ENCODE measurements around the gene PCBP3.
A peak's percentile ranks its signal among the peaks of the same experiment; 100 is the strongest.
"Not testable (repeated sequence)": the region's sequence is repeated elsewhere in the genome, so short reads cannot be mapped to it uniquely, and the experiment has no call there.

The PCBP3 gene

DNA sequence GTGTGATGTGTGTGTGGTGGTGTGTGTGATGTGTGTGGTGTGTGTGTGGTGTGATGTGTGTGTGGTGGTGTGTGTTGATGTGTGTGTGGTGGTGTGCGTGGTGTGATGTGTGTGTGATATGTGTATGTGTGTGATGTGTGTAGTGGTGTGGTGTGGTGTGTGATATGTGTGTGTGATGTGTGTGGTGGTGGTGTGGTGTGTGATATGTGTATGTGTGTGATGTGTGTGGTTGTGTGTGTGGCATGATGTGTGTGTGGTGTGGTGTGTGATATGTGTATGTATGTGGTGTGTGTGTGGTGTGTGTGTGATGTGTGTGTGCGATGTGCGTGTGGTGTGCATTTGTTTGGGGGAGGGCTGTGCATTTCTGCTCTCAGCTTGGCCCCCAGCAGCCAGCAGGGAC lies 7.1 kb upstream of the PCBP3 start:
- DNase-seq = no peak

DNA sequence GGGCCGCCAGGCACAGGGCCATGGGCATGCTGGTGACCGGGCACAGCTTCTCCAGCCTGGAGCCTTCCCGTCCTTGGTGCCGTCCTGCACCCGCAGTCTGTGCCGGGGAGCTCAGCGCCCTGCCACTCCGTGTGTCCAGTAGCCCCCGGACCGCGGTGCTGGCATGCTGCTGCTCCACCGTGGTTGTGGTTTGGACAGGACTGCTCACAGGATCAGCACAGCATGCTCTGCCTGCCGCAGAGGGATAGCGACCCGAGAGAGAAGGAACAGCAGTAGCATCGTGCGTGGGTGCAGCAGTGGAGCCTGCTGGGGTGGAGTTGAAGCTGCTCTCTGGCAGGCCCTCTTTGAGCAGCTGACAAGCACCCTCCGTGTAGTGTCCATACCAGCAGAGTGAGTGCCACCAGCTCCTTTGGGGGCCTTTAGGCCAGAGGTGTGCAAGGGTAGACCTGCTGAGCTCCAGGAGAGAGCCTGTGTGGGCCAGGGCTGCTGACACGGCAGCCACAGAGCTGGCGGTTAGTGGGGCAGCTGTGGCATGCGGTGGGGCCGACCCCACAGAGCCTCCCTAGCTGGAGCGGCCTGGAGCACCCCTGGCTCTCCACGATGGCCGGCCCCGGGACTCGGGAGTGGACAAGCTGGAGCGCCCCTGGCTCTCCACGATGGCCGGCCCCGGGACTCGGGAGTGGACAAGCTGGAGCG lies 6.4 kb upstream of the PCBP3 start:
- DNase-seq = no peak

DNA sequence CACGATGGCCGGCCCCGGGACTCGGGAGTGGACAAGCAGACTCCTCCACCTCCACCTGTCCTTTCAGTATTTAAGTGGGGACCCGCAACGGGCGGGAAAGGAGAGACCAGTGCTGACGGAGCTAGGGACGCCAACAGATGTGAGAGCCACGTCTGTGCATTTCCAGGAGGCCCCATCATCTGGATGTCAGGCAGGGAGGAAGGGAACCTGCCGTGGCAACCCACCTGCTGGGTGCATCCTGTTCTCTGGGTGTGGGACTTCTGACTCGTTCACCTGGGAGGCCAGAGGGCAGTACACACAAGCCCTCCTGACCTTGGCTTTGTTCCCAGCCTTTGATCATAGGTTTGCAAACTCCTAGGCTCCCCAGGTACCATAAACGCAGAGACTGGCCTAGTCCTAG lies 5.6 kb upstream of the PCBP3 start:
- DNase-seq = no peak

DNA sequence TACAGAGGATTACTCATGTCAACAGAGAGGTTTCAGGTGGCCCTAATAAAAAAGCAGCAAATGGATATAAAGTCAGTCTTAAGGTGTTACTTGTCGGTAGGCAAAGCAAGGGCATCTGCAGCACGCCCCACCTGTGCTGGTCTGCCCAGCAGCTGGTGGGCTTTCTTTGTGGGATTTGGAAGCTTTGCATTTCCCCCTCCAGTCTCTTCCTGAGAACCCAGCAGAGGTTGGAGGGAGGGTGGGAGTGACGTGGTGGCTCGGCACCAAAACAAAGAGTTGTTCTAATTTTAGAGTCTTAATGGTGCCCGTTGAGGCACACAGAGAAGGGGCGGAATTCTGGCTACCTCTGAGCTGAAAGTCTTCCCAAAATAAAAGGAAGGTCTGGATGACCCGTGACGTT lies 4.8 kb upstream of the PCBP3 start:
- no peak for DNase-seq

DNA sequence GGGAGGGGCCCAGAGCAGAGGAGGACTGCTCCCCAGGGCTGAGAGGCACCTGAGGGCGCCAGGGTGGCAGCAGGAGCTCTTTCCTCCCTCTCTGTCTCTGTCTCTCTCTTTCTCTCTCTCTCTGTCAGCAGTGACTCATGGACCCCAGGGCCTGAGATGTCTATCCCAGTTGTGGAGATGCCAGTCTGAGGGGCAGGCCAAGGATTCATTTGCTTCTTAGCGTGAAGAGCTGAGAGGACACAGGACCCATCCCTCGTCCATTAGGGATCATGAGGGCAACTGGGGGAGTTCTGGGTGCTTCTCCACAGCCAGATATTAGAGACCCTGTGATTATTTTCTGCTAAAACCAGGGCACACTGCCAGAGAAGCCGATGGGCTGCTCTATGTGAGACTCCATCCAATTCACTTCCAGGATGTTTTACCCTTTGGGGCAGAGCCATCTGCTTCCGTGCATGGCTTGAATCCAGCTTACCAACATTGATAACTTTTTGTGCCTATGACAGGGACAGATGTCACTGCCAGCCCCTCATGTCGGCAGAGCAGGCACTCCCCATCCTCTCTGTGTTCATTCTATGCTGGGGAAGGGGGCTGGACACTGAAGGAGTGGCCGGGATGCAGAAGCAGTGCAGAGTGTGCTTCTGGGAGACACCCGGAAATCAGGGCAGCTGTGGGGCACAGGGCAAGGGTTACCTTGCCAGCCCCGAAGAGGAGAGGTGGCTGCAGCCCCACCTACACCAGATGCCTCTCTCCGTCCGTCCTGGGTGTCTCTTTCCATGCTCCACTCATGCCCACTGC lies 4.1 kb upstream of the PCBP3 start:
- DNase-seq = no peak

DNA sequence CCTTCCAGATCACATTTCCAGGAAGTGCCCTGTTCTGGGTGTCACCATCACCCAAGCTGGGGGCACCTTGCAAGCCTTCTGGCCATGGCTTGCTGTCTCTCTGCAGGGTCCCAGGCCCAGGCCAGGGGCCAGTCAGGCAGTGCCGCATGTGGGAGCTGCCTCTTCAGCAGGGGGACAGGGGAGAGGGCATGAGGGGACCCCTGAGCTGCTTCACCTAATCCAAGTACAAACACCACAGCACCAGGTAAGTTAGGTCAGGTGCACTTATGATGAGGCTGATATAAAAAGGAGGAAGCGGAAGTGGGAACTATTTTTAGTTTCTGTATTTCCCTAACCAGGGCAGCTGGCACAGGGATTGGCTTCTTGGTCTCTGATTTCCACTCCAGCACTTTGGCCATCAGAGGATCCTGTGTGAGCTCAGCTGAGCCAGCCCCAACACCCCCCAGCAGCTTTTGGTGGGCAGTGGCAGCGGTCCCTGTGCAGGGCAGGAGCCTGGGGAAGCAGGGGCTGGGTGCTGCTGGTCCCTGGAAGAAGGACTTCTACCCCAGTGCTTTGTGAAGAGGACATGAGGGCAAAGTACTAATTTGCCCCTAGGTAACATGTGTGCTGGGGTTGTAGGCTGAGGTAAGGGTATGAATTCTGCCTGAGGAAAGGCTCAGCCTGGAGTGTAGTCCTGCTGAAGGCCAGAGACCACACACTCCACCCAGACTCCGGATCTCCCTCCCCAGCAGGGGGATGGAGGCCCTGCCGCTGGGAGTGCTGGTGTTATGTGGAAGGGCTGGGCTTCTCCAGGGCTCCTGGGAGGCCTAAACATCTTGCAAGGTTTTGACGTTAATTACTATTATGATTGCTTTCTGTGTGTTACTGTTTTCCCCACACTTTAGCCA lies 3.3 kb upstream of the PCBP3 start:
- no peak for DNase-seq

DNA sequence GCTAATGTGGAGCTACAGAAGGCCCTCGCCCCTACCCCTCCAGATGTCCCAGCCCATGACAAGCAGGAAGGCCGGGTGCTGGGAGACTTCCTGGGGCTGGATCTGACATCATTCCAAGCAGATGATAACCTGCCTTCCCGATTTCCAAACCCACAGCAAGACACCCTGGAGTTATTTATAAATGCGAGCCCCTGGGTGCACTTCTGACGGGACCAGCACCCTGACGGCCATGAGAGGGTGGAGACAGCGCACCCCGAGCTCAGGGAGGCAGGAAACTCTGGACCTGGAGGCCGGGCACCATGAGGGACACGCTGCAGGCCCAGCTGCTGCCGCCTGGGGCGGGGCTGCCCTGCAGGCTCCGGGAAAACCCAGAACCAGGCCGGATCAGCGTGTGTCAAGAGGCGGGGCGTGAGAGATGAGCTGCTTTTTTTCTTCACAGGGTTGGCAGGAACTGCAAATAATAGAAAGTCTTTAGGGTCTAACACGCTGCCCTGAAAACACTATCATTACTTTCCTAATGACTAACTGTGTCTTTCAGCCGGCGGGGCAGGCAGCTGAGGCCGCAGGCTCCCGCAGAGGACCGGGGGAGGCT lies 2.5 kb upstream of the PCBP3 start:
- DNase-seq = peak in 1 of 2 experiments; percentile 29

DNA sequence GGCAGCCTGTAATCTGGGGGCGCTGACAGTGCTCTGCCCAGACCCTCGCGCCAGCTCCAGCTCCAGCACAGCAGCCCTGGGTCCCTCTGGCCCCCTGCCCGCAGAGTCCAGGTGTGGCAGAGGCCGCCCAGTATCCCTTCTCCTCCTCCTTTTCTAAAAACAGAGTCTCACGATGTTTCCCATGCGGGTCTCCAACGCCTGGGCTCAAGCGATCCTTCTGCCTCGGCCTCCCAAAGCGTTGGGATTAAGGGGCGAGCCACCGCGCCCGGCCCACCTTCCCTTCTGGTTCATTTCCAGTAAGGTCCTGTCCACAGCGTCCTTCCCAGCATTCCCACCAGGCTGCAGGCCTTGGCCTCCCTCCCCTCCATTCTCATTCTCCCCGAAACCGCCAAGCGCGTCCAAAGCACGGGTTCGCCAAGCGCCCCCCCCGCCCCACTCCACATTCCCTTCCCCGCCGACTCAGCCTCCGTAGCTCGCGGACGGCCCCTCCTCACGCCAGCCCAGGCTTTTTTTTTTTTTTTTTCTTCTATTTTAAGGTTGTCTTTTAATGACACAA lies 2.0 kb upstream of the PCBP3 start:
- no peak for DNase-seq

DNA sequence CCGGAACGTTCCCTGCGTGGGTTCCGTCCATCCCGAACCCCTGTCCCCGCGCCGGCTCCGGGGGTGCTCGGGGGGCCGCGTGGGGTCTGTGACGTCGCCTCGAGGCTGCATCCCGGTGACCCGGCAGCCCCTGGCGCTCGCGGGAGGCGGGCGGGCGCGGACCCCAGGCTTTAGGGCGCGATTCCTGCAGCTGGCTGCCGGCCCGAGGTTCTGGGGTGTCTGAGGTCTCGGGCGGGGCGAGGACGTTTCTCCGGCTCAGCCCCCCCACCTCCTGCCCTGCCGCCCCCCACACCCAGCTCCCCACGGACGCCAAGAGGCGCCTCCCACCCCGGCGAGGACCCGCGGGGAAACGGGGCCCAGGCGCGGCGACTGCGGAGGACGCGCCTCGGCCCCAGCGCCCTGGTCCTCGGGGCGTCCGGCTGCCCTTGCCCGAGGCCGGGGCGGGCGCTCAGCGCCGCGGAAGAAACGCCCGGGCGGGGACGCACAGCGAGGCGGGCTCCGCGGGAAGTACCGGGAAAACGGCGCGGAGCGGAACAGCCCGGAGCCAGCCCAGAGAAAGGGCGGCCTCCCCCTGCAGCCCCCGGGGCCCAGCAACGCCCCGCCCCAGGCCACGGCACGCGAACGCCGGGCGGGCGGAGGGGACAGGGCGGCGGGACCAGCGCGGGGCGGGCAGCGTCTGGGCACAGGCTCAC lies 1.3 kb upstream of the PCBP3 start:
- no peak for DNase-seq

DNA sequence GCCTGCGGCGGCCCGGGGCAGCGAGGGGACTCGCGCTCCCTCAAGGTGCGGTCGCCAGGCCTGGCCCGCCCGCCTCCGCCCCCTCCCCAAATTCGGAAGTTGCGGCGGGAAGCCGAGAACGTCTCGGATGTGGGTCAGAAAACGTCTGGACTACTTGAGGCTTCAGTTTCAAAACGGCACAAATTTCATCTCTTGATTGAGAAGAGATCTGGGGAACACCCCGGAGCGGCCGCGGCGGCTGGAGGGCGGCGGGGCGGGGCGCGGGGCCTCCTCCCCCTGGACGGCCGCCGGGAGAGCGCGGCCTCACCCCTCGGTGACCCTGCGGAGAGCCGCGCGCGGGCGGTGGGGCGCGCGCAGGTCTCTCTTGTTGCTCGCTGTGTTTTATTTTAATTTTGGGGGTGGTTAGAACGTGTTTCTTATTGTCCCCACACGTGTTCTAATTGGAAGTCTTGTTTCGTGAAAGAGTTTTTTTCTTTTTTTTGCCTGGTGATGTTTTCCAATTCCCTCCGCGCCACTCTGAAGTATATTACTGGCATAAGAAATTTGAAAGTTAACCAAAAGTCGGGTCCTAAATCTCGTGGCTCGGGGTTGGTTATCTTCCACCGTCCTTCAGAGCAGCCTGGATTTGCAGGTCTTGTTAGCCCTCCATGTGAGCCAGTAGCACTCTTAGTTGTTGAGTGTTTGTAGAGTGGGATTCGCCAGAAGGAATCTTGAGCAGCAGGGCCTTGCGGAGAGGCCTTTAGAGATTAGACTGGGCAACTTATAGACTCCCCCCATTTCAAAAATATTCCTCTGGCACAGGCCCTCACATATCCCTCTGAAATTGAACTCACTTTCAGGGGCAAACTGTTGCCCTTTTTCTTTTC lies 749 bp downstream of the PCBP3 start:
- no peak for DNase-seq

DNA sequence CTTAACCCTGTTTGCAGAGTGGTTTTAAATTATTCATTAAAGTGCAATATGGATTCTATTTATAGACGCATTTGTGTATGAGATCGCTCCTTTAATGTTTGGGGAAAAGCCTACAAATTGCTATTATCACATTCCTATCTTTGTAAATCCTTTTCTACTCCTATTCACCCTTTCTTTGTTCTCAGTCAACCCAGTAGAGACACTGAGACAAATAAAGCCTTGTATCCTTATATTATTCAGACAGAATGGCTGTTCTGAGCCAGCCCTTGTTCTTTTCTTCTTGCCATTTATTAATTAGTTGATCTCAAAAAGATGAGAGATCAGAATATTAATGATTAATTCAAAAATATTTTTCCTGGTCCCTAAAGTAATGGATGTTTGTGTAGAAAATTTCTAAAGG lies 8.4 kb downstream of the PCBP3 start:
- no peak for DNase-seq

DNA sequence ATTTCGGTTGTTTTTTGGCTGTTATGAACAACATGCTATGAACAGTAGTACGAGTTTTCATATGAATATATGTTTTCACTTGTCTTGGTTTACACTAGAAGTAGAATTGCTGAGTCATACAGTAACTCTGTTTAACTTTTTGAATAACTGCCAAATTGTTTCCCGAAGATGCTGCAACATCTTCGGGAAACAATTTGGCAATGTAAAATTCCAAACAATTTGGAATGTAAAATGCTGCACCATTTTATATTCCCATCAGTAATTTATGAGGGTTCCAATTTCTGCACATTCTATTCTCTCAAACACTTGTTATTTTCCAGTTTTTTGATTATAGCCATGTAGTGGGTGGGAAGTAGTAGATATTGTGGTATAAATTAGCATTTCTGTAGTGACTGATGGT lies 11.6 kb downstream of the PCBP3 start:
- DNase-seq = no peak

DNA sequence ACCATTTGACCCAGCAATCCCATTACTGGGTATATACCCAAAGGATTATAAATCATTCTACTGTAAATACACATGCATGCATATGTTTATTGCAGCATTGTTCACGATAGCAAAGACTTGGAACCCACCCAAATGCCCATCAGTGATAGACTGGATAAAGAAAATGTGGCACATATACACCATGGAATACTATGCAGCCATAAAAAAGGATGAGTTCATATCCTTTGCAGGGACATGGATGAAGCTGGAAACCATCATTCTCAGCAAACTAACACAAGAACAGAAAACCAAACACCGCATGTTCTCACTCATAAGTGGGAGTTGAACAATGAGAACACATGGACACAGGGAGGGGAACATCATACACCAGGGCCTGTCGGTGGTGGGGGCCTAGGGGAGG lies 12.6 kb downstream of the PCBP3 start:
- DNase-seq = not testable (repeated sequence)

DNA sequence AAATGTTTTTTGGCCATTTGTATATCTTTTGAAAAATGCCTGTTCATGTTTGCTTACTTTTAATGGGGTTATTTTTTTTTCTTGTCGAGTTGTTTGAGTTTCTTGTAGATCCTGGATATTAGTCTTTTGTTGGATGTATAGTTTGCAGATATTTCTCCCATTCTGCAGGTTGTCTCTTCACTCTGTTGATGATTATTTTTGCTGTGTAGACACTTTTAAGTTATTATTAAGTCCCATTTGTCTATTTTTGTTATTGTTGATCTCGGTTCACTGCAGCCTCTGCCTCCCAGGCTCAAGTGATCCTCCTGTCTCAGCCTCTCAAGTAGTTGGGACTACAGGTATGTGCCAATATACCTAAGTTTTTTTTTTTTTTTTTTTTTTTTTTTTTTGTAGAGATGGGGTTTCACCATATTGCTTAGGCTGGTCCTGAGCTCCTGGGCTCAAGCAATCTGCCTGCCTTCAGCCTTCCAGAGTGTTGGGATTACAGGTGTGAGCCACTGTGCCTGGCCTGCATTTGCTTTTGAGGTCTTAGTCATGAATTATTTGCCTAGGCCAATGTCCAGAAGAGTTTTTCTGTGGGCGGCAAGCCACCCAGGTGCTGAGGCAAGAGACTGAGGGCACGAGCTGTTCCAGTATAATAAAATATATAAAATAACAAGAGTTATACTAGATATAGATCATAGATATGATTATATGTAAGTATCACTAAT lies 18.5 kb downstream of the PCBP3 start:
- DNase-seq = not testable (repeated sequence)

DNA sequence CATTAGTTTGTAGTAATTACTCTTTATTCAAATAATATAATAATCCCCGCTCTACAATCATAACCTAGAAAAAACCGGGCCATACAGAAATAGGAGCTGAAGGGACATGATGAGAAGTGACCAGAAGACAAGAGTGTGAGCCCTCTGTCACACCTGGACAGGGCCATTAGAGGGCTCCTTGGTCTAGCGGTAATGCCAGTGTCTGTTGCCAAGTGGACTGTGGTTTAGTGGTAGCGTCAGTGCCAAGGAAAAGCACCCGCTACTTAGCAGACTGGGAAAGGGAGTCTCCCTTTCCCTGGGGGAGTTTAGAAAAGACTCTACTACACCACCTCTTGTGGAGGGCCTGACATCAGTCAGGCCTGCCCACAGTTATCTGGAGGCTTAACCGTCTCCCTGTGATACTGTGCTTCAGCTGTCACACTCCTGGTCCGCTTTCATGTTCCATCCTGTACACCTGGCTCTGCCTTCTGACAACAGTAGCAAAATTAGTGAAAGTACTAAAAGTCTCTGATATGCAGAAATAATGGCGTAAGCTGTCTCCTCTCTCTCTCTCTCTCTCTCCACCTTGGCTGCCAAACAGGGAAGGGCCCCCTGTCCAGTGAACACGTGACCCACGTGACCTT lies 19.2 kb downstream of the PCBP3 start:
- DNase-seq = not testable (repeated sequence)

DNA sequence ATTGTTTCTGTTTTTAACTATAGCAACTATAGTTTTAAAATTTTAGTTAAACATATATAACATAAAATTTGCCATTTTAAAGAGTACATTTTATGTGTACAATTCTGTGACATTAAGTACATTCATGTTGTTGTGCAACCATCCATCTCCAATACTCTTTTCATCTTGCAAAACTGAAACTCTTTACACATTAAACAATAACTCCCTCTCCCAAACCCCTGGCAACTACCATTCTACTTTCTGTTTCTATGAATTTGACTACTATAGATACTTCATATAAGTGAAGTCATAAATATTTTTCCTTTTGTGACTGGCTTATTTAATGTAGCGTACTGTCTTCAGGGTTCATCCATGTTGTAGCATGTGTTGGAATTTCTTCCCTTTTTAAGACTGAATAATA lies 25.9 kb downstream of the PCBP3 start:
- DNase-seq = no peak

DNA sequence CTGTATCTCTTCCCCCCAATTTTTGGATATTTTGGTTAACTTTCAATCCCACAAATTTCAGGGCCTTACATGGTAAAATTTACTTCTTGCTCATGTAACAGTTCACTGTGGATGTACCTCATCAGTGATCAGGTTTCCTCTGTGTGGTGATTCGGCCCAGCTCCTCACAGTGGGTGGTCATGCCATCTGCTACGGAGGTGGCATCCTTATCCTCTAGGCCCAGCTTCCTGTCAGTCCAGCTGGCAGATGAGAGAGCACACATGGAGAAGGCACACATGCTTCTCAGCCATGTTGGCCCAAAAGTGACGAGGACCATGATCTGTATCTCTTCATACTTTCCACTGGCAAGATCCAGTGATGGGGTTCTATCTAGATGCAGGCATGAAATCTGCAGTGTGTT lies 27.2 kb downstream of the PCBP3 start:
- no peak for DNase-seq

DNA sequence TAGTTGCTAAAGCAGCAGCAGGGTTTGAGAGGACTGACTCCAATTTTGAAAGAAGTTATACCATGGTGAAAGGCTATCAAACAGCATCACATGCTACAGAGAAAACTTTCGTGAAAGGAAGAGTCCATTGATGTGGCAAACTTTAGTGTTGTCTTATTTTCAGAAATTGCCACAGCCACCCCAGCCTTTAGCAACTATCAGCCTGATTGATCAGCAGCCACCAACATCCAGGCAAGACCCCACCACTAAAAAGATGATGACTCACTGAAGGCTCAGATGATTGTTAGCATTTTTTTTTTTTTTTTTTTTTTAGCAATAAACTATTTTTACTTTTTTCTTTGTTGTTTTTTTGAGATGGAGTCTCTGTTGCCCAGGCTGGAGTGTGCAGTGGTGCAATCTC lies 35.3 kb downstream of the PCBP3 start:
- not testable (repeated sequence) for DNase-seq

DNA sequence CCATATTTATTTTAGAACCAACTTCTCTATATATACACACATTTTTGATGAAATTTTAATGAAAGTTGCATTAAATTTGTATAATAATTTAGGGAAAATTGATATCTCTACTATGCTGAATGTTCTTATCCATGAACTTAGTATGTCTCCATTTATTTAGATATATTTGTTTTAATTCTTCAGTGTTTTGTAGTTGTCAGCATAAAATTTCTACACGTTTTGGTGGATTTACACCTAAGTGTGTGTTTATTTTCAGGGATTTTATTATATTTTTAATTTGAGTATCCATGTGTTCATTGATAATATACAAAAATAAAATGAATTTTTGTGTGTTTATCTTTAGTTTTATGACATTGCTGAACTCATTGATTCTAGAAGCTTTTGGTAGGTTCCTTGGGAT lies 36.7 kb downstream of the PCBP3 start:
- DNase-seq = no peak

DNA sequence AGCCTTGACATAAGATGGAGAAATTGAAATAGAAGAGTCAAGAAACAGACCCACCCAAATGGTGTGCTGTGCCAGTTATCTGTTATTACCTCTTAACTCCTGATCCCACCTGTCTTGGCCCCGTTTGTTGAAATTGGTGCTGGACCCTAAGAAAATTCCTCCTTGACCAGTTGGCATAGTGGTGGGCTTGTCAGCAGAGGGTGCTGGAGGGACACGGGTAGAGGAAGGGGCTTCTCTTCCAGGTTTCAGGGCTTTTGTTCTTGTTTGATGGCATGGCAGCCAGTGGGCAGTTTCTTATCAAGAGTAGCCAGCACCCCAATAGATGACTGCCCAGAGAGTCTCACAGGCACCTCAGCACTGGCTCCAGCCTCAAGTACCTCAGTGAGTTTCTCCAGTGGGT lies 51.6 kb downstream of the PCBP3 start:
- no peak for DNase-seq
